GM18868 (cell line): ENCODE measurements around the gene DCHS1.

ENCODE experiments used
- ATAC-seq: cut with Tn5 transposase; IDR thresholded peaks from one replicate; pipeline ENCODE4 v1.9.1; 2021; ENCODE audit warnings: mild to moderate bottlenecking, moderate library complexity; ENCODE audit not compliant: unreplicated experiment

DCHS1 gene

DNA sequence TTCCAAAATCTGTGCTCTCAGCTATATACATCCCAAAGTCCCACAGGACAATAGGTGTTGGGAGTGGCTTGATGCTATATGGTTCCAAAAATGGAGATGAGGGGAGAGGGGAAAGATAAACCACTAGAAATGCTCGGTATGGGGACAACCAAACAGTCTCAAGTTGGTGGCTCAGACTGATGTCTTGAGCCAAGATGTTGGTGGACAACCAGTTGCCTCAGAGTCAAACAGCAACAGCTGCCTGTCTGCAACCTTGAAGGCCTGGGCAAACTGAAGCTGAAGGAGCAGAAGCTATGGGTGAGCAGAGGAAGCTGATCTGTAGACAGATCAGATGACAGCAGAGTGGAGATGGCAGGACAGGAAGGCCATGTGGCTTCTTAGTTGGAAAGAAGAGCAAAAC is 56.2 kb downstream of the DCHS1 start:
- ATAC-seq, result no peak

DNA sequence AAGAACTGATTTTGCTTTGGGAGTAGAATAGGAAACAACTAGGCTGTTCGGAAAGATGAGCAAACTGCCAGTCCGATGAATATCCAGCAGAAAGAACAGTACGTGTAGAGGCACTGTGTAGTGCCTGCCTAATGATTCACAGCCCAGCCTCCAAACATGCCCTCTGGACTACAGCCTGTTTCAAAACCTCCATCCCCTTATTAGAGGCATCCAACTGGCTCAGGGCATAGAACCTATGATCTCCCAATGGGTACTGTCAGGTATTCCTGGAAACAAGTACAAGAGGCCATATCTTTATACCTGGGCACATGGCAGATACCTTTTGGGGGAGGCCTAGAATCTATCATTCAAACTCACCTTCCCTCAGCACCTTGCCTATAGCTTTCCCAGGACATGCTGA is 57.1 kb downstream of the DCHS1 start:
- ATAC-seq, result no peak

DNA sequence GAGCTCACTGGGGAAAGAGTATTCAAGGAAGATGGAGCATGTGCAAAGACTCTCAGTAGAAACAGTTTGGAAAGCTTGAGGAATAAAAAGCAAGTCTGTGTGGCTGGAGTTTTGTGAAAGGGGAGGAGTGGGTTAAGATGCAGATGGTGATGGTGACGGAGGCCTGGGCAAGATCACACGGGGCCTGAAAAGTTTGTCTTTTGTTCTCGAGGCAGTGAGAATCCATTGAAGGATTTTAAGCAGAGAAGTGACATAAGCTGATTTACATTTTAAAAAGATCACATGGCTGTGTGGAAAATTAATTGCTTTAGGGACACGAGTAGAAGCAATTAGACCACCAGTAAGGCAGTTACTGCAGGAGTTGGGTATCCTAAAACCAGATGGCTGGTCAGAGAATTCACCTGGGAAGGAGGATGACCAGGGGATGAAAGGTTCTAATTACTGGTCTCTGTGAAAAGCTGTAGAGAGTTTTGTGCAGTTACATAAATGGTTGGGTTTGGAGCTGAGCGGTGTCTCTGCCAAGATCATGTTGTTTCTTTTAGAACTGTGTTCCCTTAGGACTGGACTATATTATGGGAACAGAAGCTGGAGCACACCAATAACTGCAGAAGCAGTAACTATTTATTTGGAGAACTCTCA is 59.3 kb downstream of the DCHS1 start:
- no peak for ATAC-seq

DNA sequence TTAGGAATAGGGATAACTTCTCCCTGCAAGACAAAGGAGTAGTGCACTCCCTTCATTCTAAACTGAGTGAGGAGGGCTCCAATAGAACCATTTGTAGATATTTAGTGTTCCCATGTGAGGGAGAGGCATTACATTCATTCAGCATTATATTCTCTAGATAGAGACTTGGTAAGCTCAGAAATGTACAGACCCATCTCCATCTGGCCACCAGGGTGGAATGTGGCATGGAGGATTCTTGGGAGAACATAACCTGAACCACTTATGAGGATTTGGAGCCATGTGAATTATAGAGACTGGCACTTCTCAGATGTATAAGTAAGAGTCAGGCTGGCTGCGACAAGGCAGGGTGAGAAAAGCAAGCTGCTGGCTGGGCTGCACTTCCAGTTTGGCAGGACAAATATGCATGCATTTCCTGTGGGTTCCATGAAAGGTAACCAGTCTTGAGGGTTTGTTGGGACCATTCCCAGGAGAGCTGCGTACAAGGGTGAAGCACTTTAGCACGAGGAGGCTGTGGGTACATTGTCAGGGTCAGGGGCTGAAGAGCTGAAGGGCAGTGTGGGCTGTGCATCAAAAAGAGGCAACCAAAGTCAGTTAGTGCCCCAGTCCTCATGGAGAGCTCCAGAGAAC is 61.4 kb downstream of the DCHS1 start:
- no peak for ATAC-seq

DNA sequence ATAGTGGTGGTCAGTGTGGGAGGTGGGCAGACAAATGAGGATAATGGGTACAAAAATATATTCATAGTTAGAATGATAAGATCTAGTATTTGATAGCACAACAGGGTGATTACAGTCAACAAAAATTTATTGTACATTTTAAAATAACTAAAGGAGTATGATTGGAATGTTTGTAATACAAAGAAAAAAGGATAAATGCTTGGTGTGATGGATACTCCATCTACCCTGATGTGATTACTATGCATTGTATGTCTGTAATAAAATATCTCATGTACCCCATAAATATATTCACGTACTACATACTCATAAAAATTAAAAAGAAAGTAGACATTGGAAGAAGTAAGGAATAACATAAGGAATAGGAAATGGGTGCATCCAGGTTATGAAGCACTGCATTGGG is 67.6 kb downstream of the DCHS1 start:
- no peak for ATAC-seq

DNA sequence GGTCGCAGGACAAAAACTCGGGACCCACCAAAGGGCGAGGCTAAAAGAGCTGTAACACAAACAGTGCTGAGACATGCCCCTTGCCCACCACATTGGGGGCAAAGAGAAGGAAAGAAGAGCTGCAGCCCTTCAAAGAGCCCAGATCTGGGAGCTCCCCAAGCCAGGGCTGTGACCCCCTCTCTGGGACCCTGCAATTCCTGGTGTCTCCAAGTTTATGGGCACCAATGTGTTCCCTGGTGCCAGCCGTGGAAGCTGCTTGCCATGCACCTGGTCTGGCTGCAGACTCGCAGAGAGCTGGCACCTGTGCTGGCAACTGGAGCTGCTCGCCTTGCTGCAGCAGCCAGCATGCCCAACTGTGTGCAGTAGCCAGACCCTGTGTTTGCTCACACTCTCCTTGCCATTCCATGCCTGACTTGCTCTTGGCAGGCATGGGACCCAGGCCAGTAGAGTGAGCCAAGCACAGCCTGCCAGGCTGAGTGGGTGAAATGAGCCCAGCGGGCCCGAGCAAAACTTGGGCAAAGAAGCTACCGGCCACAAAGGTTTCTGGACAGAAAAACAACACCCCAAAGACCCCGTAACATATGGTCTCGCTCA is 68.2 kb downstream of the DCHS1 start:
- no peak for ATAC-seq

DNA sequence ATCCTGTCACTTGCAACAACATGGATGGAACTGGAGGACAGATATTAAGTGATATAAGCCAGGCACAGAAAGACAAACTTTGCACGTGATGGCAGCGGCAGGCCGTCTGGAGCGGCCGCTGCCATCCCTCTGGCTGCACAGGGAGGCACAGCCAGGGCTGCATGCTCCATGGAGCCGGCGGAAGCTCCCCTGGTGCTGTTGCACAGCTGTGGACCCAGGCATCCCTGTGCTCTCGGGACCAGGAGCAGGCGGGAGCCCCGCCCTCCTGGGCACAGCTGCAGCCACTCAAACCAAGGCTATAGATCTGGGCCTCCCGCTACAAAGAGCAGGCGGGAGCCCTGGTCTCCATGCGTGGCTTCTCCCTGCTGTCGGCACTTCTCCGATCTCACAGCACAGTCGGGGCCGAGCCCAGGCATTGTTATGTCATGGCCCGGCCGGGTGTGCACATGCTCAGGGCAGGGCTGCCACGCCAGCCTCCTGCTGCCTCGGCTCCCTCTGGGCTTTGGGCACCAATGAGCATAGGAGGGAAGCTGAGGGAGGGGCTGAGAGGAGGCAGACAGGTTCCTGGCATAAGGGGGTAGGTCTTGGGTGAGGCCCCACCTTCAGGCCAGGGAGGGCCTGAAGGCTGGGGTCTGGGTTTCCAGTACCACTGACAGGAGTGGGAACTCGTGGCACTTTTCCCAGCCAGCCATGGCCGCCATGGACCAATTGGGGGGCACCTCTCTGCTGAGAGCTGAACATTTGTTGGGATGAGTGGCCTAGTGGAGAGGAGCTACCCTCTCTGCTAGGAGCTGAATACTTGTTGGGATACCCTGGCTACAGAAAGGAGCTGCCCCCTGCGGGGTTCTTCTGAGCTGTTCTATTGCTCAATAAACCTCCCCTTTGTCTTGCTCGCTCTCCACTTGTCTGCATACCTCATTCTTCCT is 68.9 kb downstream of the DCHS1 start:
- ATAC-seq, result no peak

DNA sequence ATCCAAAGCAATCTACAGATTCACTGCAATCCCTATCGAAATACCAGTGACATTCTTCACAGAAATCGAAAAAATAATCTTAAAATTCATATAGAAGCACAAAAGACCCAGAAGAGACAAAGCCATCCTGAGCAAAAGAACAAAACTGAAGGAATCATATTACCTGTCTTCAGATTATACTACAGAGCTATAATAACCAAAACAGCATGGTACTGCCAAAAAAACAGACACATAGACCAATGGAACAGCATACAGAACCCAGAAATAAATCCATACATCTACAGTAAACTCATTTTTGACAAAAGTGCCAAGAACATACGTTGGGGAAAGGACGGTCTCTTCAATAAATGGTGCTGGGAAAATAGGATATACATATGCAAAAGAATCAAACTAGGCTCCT is 71.1 kb downstream of the DCHS1 start:
- ATAC-seq, result no peak

DNA sequence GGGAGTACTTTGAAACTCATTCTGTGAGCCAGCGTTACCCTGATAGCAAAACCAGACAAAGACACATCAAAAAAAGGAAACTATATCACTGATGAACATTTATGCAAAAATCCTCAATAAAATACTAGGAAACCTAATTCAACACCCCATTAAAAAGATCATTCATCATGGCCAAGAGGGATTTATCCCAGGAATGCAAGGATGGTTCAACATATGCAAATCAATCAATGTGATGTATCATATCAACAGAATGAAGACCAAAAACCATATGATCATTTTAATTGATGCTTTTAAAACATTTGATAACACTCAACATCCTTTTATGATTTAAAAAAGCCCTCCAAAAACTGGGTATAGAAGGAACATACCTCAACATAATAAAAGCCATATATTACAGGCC is 72.0 kb downstream of the DCHS1 start:
- no peak for ATAC-seq

DNA sequence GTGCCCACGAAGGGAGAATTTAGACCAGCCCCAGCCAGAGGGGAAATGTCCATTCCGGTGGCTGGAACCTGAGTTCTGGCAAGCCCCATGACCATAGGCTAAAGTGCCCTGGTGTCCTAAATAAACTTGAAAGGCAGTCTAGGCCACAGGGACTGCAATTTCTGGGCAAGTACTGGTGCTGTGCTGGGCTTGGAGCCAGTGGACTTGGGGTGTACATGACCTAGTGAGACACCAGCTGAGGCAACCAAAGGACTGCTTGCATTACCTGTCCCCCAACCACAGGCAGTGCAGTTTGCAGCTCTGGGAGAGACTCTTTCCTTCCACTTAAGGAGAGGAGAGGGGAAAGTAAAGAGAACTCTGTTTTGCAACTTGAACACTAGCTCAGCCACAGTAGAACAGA is 75.9 kb downstream of the DCHS1 start:
- no peak for ATAC-seq

DNA sequence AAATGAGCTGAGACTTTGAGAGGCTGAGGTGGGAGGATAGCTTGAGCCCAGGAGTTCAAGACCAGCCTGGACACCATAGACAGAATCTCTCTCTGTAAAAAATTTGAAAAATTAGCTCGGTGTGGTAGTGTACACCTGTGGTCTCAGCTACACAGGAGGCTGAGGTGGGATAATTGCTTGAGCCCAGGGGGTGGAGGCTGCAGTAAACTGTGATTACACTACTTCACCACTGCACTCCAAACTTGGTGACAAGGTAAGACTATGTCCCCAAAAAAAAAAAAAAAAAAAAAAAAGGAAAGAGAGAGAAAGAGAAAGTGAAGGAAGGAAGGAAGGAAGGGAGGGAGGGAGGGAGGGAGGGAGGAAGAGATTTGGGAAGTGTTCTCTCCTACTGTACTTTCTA is 77.5 kb downstream of the DCHS1 start:
- no peak for ATAC-seq

DNA sequence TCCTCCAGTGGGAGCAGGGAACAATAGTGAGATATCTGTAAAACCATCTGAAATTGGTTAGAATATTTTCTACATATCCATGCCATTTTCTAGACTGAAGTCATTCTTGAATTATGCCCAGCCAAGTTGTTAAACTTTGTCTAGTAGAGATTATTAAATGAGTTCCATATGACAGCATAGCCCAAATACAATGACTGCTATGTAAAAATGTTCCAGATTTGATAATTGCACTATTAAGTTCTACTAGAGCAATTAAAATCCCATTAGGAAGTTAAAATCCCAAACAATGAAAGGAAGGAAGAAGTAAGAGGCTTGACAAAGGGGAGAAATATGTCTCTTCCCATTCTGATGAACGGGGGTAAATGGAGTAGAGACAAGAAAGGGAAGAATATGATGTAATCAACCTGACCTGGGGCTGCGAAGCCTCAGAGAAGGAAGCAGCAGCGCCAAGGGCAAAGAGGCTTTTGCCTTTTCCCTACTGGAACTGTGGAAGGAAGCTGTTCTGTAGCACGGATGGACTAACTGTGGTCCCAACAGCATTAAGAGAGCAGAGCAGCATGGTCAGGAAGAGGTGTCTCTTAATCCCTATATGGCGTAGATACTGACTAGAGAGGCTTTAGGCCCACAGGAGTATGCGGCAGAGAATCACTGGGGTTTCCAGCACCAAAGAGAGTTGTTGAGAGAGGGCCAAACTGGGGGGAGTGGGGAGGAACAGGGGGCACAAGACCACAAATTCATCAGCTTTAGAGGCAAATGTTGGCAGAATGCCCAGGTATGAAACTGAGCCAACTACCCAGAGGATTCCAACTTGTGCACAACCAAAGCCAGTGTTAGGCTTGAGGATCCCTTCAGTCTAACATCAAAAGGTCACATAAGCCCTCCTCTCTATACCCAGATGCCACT is 78.9 kb downstream of the DCHS1 start:
- no peak for ATAC-seq

DNA sequence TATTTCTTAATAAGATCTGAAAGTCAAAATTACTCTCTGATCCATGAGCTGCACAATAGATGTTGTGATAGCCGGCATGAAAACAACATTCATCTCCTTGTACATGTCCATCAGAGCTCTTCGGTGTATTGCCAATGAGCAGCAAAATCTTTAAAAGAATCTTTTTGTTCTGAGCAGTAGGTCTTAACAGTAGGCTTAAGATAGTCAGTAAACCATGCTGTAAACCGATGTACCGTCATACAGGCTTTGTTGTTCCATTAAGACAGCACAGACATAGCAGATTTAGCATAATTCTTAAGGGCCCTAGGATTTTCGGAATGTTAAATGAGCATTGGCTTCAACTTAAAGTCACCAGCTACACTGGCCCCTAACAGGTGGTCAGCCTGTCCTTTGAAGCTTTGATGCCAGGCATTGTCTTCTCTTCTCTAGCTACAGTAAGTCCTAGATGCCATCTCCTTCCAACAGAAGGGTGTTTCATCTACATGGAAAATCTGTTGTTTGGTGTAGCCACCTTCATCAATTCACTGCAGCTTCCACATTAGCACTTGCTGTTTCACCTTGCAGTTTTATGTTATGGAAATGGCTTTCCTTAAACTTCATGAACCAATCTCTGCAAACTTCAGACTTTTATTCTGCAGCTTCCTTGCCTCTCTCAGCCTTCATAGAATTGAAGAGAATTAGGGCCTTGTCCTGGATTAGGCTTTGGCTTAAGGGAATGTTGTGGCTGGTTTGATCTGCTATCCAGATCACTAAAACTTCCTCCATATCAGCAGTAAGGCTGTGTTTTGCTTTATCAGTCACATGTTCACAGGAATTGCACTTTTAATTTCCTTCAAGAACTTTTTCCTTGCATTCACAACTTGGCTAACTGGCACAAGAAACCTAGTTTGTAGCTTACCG is 80.5 kb downstream of the DCHS1 start:
- ATAC-seq, result no peak

DNA sequence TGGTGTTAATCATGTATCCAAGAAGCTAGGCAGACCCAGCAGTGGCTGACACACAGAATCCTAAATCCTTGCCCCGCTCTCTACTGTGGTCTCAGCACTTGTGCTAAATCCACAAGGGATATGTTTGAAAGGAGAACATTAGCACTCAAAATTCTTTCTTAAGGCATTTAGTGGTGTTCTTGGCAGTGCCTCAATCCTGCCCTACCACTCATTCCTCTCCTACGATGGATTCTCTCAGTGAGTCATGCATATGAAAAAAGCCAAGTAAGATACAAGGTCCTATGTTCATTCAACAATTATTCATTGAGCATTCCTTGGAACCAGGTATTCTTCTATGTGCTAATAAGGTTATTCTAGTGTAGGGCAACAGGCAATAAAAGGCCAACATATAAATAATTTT is 83.4 kb downstream of the DCHS1 start:
- ATAC-seq, result no peak

DNA sequence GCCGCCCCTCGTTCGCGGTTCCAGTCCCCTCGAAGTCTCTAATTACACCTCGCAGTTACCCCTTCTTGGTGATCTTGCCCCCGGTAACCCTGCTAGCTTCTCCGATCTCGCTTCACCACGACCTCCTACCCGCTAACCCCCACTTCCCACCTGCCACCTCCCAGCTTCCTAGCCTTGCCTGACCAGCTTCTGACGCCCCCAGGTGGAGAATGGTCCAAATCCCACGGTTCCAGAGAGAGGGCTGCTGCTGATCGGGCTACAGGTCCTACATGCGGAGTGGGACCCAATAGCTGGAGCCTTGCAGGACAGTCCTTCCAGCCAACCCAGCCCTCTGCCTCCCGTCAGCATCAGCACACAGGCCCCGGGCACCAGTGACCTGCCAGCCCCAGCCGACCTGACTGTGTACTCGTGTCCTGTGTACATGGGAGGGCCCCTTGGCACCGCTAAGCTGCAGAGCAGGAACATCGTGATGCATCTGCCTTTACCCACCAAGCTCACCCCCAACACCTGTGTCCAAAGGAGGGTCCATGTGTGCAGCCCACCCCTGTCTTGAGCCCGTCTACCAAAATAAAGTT is 84.1 kb downstream of the DCHS1 start:
- no peak for ATAC-seq
